Hepatocyte (in vitro differentiated cells): ENCODE measurements around the gene FAM120B. TPM values are rescaled to one million over a fixed set of nuclear protein-coding genes. Genes with fewer than 3 reads are reported as not detected.
A peak's percentile ranks its signal among the peaks of the same experiment; 100 is the strongest.

Source experiments
- DNase-seq: peaks from one replicate; pipeline ENCODE4 v3.0.0-alpha.2; 2016; ENCODE audit warnings: low spot score
- H2AFZ ChIP-seq: fragments of 200-600 bp; sonication (generic); 2 replicates; pipeline ENCODE4 v1.6.0; 2016; ENCODE audit warnings: antibody characterized with exemption, mild to moderate bottlenecking
- H3K27ac ChIP-seq: fragments of 200-600 bp; sonication (generic); 2 replicates; pipeline ENCODE4 v1.5.1; 2016; ENCODE audit warnings: mild to moderate bottlenecking
- H3K27me3 ChIP-seq: fragments of 200-600 bp; sonication (generic); 2 replicates; pipeline ENCODE4 v1.6.1; 2016
- H3K36me3 ChIP-seq: fragments of 200-600 bp; sonication (generic); replicated peaks from 2 replicates; pipeline ENCODE4 v1.5.1; 2016; ENCODE audit warnings: low read depth; ENCODE audit not compliant: insufficient read depth
- H3K4me1 ChIP-seq: fragments of 200-600 bp; sonication (generic); 2 replicates; pipeline ENCODE4 v1.5.1; 2016; ENCODE audit warnings: mild to moderate bottlenecking, moderate library complexity; ENCODE audit not compliant: insufficient read depth
- H3K4me2 ChIP-seq: fragments of 200-600 bp; sonication (generic); 2 replicates; pipeline ENCODE4 v1.6.0; 2016
- H3K4me3 ChIP-seq: fragments of 200-600 bp; sonication (generic); 2 replicates; pipeline ENCODE4 v1.5.1; 2016; ENCODE audit warnings: mild to moderate bottlenecking
- H3K79me2 ChIP-seq: fragments of 200-600 bp; sonication (generic); 2 replicates; pipeline ENCODE4 v1.6.0; 2017; ENCODE audit warnings: mild to moderate bottlenecking
- H3K9me2 ChIP-seq: fragments of 200-600 bp; sonication (generic); replicated peaks from 2 replicates; pipeline ENCODE4 v1.6.0; 2017; ENCODE audit warnings: mild to moderate bottlenecking; ENCODE audit not compliant: insufficient read depth
- H3K9me3 ChIP-seq: fragments of 200-600 bp; sonication (generic); 2 replicates; pipeline ENCODE4 v1.5.1; 2016; ENCODE audit warnings: low read depth, mild to moderate bottlenecking
- H4K20me1 ChIP-seq: fragments of 200-600 bp; sonication (generic); 2 replicates; pipeline ENCODE4 v1.6.0; 2016; ENCODE audit warnings: mild to moderate bottlenecking; ENCODE audit not compliant: insufficient read depth, poor library complexity, severe bottlenecking
- CTCF ChIP-seq: fragments of 200-600 bp; sonication (generic); IDR thresholded peaks from 2 replicates; pipeline ENCODE4 v1.5.1; 2016; ENCODE audit warnings: antibody characterized with exemption, mild to moderate bottlenecking; ENCODE audit not compliant: poor library complexity
- EZH2 ChIP-seq: fragments of 200-600 bp; sonication (generic); IDR thresholded peaks from 2 replicates; pipeline ENCODE4 v1.6.1; 2016; ENCODE audit warnings: antibody characterized with exemption, mild to moderate bottlenecking, borderline replicate concordance
- EZH2phosphoT487 ChIP-seq: fragments of 200-600 bp; sonication (generic); IDR thresholded peaks from one replicate; pipeline ENCODE4 v1.6.1; 2018; ENCODE audit warnings: antibody characterized with exemption, mild to moderate bottlenecking, low read depth, moderate library complexity; ENCODE audit not compliant: unreplicated experiment, severe bottlenecking
- WGBS: methylation state at CpG from one replicate; pipeline ENCODE4 v1.1.6; 2016; ENCODE audit warnings: low lambda C conversion rate; ENCODE audit errors: missing lambda C conversion rate; 5-methylcytosine and 5-hydroxymethylcytosine counted together
- polyA plus RNA-seq: library from polyadenylated mRNA; unstranded; fragments of >200 nt; fragmentation: Nextera tagmentation; extraction: Ambion mirVana; gene quantifications from 2 replicates; pipeline ENCODE4 v1.2.1, GENCODE V29; 2016
- total RNA-seq: library from RNA; depleted of rRNA; stranded (reverse); fragments of >200 nt; gene quantifications from 2 replicates; pipeline ENCODE4 v1.2.3, GENCODE V29; 2014

FAM120B gene
- total and polyA plus RNA-seq, 2 experiments from 2014 or later = 16.0 to 25.8 TPM

GRCh38 chr6:170436209-170436809, 129.8 kb downstream of the FAM120B start:
- Histone ChIP-seq H3K9me2 (no peaks in the 10 kb centered on the region), H3K36me3 (no peaks in the 10 kb centered on the region)

GRCh38 chr6:170437719-170438401, 131.3 kb downstream of the FAM120B start:
- peak overlapping the region; percentile 49 for H3K27ac ChIP-seq
- no peaks in the 10 kb centered on the region for H4K20me1 ChIP-seq
- no peaks in the 10 kb centered on the region for H3K36me3 ChIP-seq
- H2AFZ ChIP-seq = no peak overlapping the region
- no peaks in the 10 kb centered on the region for H3K9me3 ChIP-seq
- peaks cover 6% of the 10 kb centered on the region for H3K4me1 ChIP-seq
- no peak for DNase-seq
- H3K27me3 ChIP-seq = no peaks in the 10 kb centered on the region
- TF ChIP-seq CTCF (no peak), EZH2 (no peak), EZH2phosphoT487 (no peak)
- no peaks in the 10 kb centered on the region for H3K79me2 ChIP-seq
- H3K9me2 ChIP-seq = no peaks in the 10 kb centered on the region
- H3K4me2 ChIP-seq = peak overlapping the region; percentile 66
- no peak overlapping the region for H3K4me3 ChIP-seq
- 56% methylated on average over 12 of the region's 12 CpGs for WGBS

More at GRCh38 chr6:170436209-170436809, 129.8 kb downstream of the FAM120B start:
- TF ChIP-seq EZH2 = no peak
- TF ChIP-seq EZH2phosphoT487 = no peak
- TF ChIP-seq CTCF = no peak
- no peak for DNase-seq
- no peaks in the 10 kb centered on the region for H4K20me1 ChIP-seq
- H3K9me3 ChIP-seq = no peaks in the 10 kb centered on the region
- H3K27me3 ChIP-seq = no peaks in the 10 kb centered on the region
- WGBS = 88% methylated on average over 3 of the region's 3 CpGs
- H3K27ac ChIP-seq = no peak overlapping the region
- H3K4me3 ChIP-seq = no peak overlapping the region
- peaks cover 6% of the 10 kb centered on the region for H3K4me1 ChIP-seq
- no peak overlapping the region for H3K4me2 ChIP-seq
- H3K79me2 ChIP-seq = no peaks in the 10 kb centered on the region
- no peak overlapping the region for H2AFZ ChIP-seq

- TF ChIP-seq CTCF = no peak
- WGBS = 0% methylated on average over 15 of the region's 15 CpGs
- DNase-seq = peak; percentile 96
- Histone ChIP-seq H3K79me2 (no peaks in the 10 kb centered on the region), H4K20me1 (no peaks in the 10 kb centered on the region), H3K4me3 (no peak overlapping the region), H3K27me3 (no peaks in the 10 kb centered on the region), H3K36me3 (no peaks in the 10 kb centered on the region), H3K27ac (peak overlapping the region; percentile 49), H3K9me3 (no peaks in the 10 kb centered on the region), H3K9me2 (no peaks in the 10 kb centered on the region), H3K4me2 (peak overlapping the region; percentile 66), H3K4me1 (peaks cover 6% of the 10 kb centered on the region), H2AFZ (no peak overlapping the region)
Measured at GRCh38 chr6:170438402-170438753, 131.8 kb downstream of the FAM120B start.
